Calu3 (cell line): ENCODE data around the gene PARD3. TPM values are rescaled to one million over a fixed set of nuclear protein-coding genes. Genes with fewer than 3 reads are reported as not detected.

ENCODE experiments used
- BruUV-seq: library from RNA; stranded (reverse); fragments of 400-500 nt; replicated peaks from 2 replicates; lab custom pipeline; 2021; lab: Mats Ljungman, UMichigan
- CTCF ChIA-PET: fragments of 300-600 bp; sonication (Branson Sonifier 250); formaldehyde crosslinking; loops from one replicate; lab custom pipeline; 2022; ENCODE audit warnings: antibody characterized with exemption; lab: Charles Lee
- DNase-seq: peaks from one replicate; pipeline ENCODE4 v3.0.0; 2022
- H3K27ac Mint-ChIP-seq: one replicate; pipeline ENCODE4 v1.8.0; 2022; ENCODE audit warnings: mixed read lengths; ENCODE audit not compliant: unreplicated experiment
- H3K27me3 Mint-ChIP-seq: one replicate; pipeline ENCODE4 v1.8.0; 2022; ENCODE audit warnings: mixed read lengths; ENCODE audit not compliant: unreplicated experiment
- H3K36me3 Mint-ChIP-seq: one replicate; pipeline ENCODE4 v1.8.0; 2022; ENCODE audit warnings: mild to moderate bottlenecking, moderate library complexity, mixed read lengths; ENCODE audit not compliant: insufficient read depth, unreplicated experiment
- H3K4me1 Mint-ChIP-seq: one replicate; pipeline ENCODE4 v1.8.0; 2022; ENCODE audit warnings: mild to moderate bottlenecking, low read depth, mixed read lengths; ENCODE audit not compliant: unreplicated experiment
- H3K4me3 Mint-ChIP-seq: one replicate; pipeline ENCODE4 v1.8.0; 2022; ENCODE audit warnings: mild to moderate bottlenecking, low read depth, moderate library complexity, mixed read lengths; ENCODE audit not compliant: unreplicated experiment
- H3K9me3 Mint-ChIP-seq: one replicate; pipeline ENCODE4 v1.8.0; 2022; ENCODE audit warnings: low read depth, mixed read lengths; ENCODE audit not compliant: unreplicated experiment
- CTCF ChIP-seq: fragments of 200-600 bp; IDR thresholded peaks from one replicate; pipeline ENCODE4 v1.8.0; 2022; ENCODE audit warnings: antibody characterized with exemption; ENCODE audit not compliant: unreplicated experiment
- intact Hi-C: fragments of 100-400 bp; cut with micrococcal nuclease; formaldehyde crosslinking; loops from one replicate; pipeline ENCODE4 v1.10.0; 2022; ENCODE audit not compliant: unreplicated experiment
- total RNA-seq: library from RNA; stranded (reverse); gene quantifications from 2 replicates; pipeline ENCODE4 v1.2.3, GENCODE V29; 2022

The PARD3 gene
- total RNA-seq, 1 experiment from 2014 or later: 62.4 TPM

- no TSS peak for BruUV-seq
- no peak for TF ChIP-seq CTCF
- no peak for DNase-seq
- no peak overlapping the region for H3K27ac Mint-ChIP-seq
- intact Hi-C loops: no loop called here
- CTCF ChIA-PET: no interaction called here
- no peaks in the 10 kb centered on the region for H3K9me3 Mint-ChIP-seq
- H3K4me3 Mint-ChIP-seq: no peak overlapping the region
- no peaks in the 10 kb centered on the region for H3K36me3 Mint-ChIP-seq
- H3K27me3 Mint-ChIP-seq: no peaks in the 10 kb centered on the region
- peaks cover 15% of the 10 kb centered on the region for H3K4me1 Mint-ChIP-seq
Observed at GRCh38 chr10:34188221-34188620, 626.9 kb downstream of the PARD3 start.

DNA sequence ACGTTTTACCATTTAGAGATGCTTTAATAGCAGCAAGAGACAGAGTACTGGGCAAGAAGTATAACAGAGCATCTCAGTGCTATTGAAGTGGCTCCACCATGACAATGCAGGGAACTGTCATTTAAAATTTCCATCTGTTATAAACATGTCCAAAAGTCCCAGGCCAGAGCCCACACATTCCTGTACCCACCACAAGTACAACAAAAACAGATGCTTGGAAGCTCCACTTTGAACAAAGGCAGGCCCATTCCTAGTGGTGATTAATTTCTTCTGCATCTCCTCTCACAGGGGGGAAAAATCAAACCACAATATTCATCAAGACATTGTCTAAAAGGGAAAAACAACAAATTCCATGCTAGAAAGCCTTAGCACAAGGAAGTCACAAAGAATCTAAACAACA, 627.9 kb downstream of the PARD3 start:
- Mint-ChIP-seq H3K36me3 (no peaks in the 10 kb centered on the region), H3K27me3 (no peaks in the 10 kb centered on the region), H3K4me3 (no peak overlapping the region), H3K27ac (no peak overlapping the region), H3K4me1 (peaks cover 15% of the 10 kb centered on the region), H3K9me3 (no peaks in the 10 kb centered on the region)
- CTCF ChIA-PET: no interaction called here
- TF ChIP-seq CTCF: no peak
- BruUV-seq: no TSS peak
- intact Hi-C loops: no loop called here
- no peak for DNase-seq

- BruUV-seq: no TSS peak
Observed at GRCh38 chr10:34186745-34187144, 628.4 kb downstream of the PARD3 start.

GRCh38 chr10:34185998-34186397, 629.1 kb downstream of the PARD3 start:
- intact Hi-C loops: no loop called here
- H3K9me3 Mint-ChIP-seq: no peaks in the 10 kb centered on the region

More at GRCh38 chr10:34186745-34187144, 628.4 kb downstream of the PARD3 start:
- no peak overlapping the region for H3K4me3 Mint-ChIP-seq
- H3K27me3 Mint-ChIP-seq: no peaks in the 10 kb centered on the region
- CTCF ChIA-PET: no interaction called here
- no peaks in the 10 kb centered on the region for H3K36me3 Mint-ChIP-seq
- intact Hi-C loops: no loop called here
- H3K27ac Mint-ChIP-seq: no peak overlapping the region
- TF ChIP-seq CTCF: no peak
- DNase-seq: no peak
- H3K4me1 Mint-ChIP-seq: peaks cover 15% of the 10 kb centered on the region
- no peaks in the 10 kb centered on the region for H3K9me3 Mint-ChIP-seq

More at GRCh38 chr10:34185998-34186397, 629.1 kb downstream of the PARD3 start:
- CTCF ChIA-PET: interaction anchor here (0.7 kb wide), 1 partner anchor 62 kb away, joined by 4 read pairs; no protein-coding TSS in a partner anchor
- Mint-ChIP-seq H3K27ac (no peak overlapping the region), H3K4me1 (peaks cover 15% of the 10 kb centered on the region), H3K27me3 (no peaks in the 10 kb centered on the region), H3K4me3 (no peak overlapping the region), H3K36me3 (no peaks in the 10 kb centered on the region)
- BruUV-seq: no TSS peak
- no peak for TF ChIP-seq CTCF
- DNase-seq: no peak
